Measurements from ENCODE around the gene TRIO.

Gene TRIO

GRCh38 chr5:14155739-14156138 lies 12.6 kb downstream of the TRIO start:
- Mint-ChIP-seq H3K27me3 (peaks cover 10 to 31% of the 10 kb centered on the region in 2 donors), H3K36me3 (ENCODE audit: insufficient read depth) (no peaks in the 10 kb centered on the region), H3K4me3 (no peak overlapping the region), H3K9me3 (no peaks in the 10 kb centered on the region), H3K27ac (no peak overlapping the region), H3K4me1 (ENCODE audit: low read depth in 2 of 2) (peaks cover 0 to 4% of the 10 kb centered on the region in 2 donors)
- ATAC-seq (replicated peaks) (no peak), DNase-seq (no peak)

GRCh38 chr5:14156290-14156649 lies 13.1 kb downstream of the TRIO start:
- H3K27me3 Mint-ChIP-seq, result peaks cover 8 to 28% of the 10 kb centered on the region in 2 donors
- no peak overlapping the region for H3K27ac Mint-ChIP-seq
- H3K4me3 Mint-ChIP-seq, result no peak overlapping the region
- no peaks in the 10 kb centered on the region for H3K36me3 Mint-ChIP-seq (ENCODE audit: insufficient read depth)
- DNase-seq, result no peak
- peaks cover 0 to 3% of the 10 kb centered on the region in 2 donors for H3K4me1 Mint-ChIP-seq (ENCODE audit: low read depth in 2 of 2)
- no peak for ATAC-seq (replicated peaks)
- H3K9me3 Mint-ChIP-seq, result no peaks in the 10 kb centered on the region

- Mint-ChIP-seq H3K27me3 (peaks cover 4 to 25% of the 10 kb centered on the region in 2 donors), H3K9me3 (no peaks in the 10 kb centered on the region), H3K27ac (no peak overlapping the region), H3K36me3 (ENCODE audit: insufficient read depth) (no peaks in the 10 kb centered on the region), H3K4me1 (ENCODE audit: low read depth in 2 of 2) (no peaks in the 10 kb centered on the region), H3K4me3 (no peak overlapping the region)
- ATAC-seq (replicated peaks), result no peak
- no peak for DNase-seq
Measured at GRCh38 chr5:14156650-14157492, 13.7 kb downstream of the TRIO start.

DNA sequence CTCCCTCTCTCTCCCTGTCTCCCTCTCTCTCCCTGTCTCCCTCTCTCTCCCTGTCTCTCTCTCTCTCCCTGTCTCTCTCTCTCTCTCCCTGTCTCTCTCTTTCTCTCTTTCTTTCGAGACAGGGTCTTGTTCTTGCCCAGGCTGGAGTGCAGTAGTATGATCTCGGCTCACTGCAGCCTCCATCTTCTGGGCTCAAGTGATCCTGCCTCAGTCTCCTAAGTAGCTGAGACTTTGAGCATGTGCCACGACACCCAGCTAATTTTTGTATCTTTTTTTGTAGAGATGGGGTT lies 14.3 kb downstream of the TRIO start:
- Mint-ChIP-seq H3K9me3 (no peaks in the 10 kb centered on the region), H3K36me3 (ENCODE audit: insufficient read depth) (no peaks in the 10 kb centered on the region), H3K4me3 (no peak overlapping the region), H3K27me3 (peaks cover 4 to 20% of the 10 kb centered on the region in 2 donors), H3K27ac (no peak overlapping the region), H3K4me1 (ENCODE audit: low read depth in 2 of 2) (no peaks in the 10 kb centered on the region)
- ATAC-seq (replicated peaks), result no peak
- no peak for DNase-seq

- Mint-ChIP-seq H3K36me3 (ENCODE audit: insufficient read depth) (no peaks in the 10 kb centered on the region), H3K4me3 (no peak overlapping the region), H3K27ac (no peak overlapping the region), H3K9me3 (no peaks in the 10 kb centered on the region), H3K27me3 (peaks cover 0 to 3% of the 10 kb centered on the region in 2 donors), H3K4me1 (ENCODE audit: low read depth in 2 of 2) (no peaks in the 10 kb centered on the region)
- ATAC-seq (replicated peaks), result no peak
- no peak for DNase-seq
Measured at GRCh38 chr5:14158890-14159666, 15.9 kb downstream of the TRIO start.

DNA sequence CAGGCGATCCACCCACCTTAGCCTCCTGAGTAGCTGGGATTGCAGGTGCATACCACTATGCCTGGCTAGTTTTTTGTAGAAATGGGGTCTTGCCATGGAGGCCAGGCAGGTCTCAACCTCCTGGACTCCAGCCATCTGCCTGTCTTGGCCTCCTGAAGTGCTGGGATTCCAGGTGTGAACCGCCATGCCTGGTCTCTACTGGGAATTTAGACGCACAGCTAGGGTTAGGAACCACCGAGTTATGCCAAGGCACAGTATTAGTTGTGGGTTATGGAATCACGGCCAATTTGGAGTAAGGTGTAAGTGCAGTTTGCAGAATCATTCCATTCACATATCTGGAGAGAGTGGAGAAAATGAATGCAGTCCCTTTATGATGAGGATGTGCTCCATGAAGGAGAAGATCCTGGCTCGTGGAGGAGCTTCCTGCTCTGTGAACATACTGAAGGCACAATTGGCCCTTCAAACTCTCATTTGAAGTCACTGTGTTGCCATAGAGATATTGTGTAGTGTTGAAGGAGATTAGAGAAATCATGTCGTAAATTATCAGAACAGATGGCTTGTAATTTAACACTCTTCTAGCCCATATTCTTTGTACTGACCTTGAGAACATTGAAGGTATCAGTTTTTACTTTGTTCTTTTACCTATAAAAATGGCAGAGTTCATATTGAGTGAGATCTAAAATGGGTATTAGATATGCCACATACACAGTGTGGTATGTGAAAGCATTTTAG lies 18.8 kb downstream of the TRIO start:
- ATAC-seq (replicated peaks), result no peak
- Mint-ChIP-seq H3K4me3 (no peak overlapping the region), H3K36me3 (ENCODE audit: insufficient read depth) (no peaks in the 10 kb centered on the region), H3K4me1 (ENCODE audit: low read depth in 2 of 2) (no peaks in the 10 kb centered on the region), H3K9me3 (peaks cover 0 to 3% of the 10 kb centered on the region in 2 donors), H3K27ac (no peak overlapping the region), H3K27me3 (peaks cover 0 to 8% of the 10 kb centered on the region in 2 donors)
- no peak for DNase-seq

GRCh38 chr5:14164164-14165163 lies 21.3 kb downstream of the TRIO start:
- peaks cover 0 to 3% of the 10 kb centered on the region in 2 donors for H3K9me3 Mint-ChIP-seq
- H3K27ac Mint-ChIP-seq, result no peak overlapping the region
- no peak overlapping the region for H3K4me3 Mint-ChIP-seq
- ATAC-seq (replicated peaks) (no peak), DNase-seq (no peak)
- H3K36me3 Mint-ChIP-seq (ENCODE audit: insufficient read depth), result no peaks in the 10 kb centered on the region
- H3K4me1 Mint-ChIP-seq (ENCODE audit: low read depth in 2 of 2), result peaks cover 4% of the 10 kb centered on the region in 2 donors
- peaks cover 0 to 18% of the 10 kb centered on the region in 2 donors for H3K27me3 Mint-ChIP-seq

GRCh38 chr5:14165375-14166106 lies 22.4 kb downstream of the TRIO start:
- H3K27me3 Mint-ChIP-seq, result peaks cover 0 to 24% of the 10 kb centered on the region in 2 donors
- no peak for ATAC-seq (replicated peaks)

GRCh38 chr5:14166437-14166836 lies 23.3 kb downstream of the TRIO start:
- no peak for DNase-seq
- Mint-ChIP-seq H3K27me3 (peaks cover 0 to 24% of the 10 kb centered on the region in 2 donors), H3K27ac (peak overlapping the region in 1 of 2 donors; percentile 71), H3K4me3 (no peak overlapping the region), H3K36me3 (ENCODE audit: insufficient read depth) (no peaks in the 10 kb centered on the region), H3K4me1 (ENCODE audit: low read depth in 2 of 2) (peaks cover 4% of the 10 kb centered on the region in 2 donors), H3K9me3 (peaks cover 0 to 3% of the 10 kb centered on the region in 2 donors)
- no peak for ATAC-seq (replicated peaks)

More at GRCh38 chr5:14165375-14166106, 22.4 kb downstream of the TRIO start:
- peaks cover 4% of the 10 kb centered on the region in 2 donors for H3K4me1 Mint-ChIP-seq (ENCODE audit: low read depth in 2 of 2)
- DNase-seq, result no peak
- H3K36me3 Mint-ChIP-seq (ENCODE audit: insufficient read depth), result no peaks in the 10 kb centered on the region
- H3K9me3 Mint-ChIP-seq, result peaks cover 0 to 3% of the 10 kb centered on the region in 2 donors
- peak overlapping the region in 1 of 2 donors; percentile 23 for H3K27ac Mint-ChIP-seq
- H3K4me3 Mint-ChIP-seq, result no peak overlapping the region

GRCh38 chr5:14167211-14167845 lies 24.2 kb downstream of the TRIO start:
- Mint-ChIP-seq H3K36me3 (ENCODE audit: insufficient read depth) (no peaks in the 10 kb centered on the region), H3K27me3 (peaks cover 0 to 28% of the 10 kb centered on the region in 2 donors), H3K27ac (peak overlapping the region in 1 of 2 donors; percentile 71), H3K9me3 (peaks cover 0 to 3% of the 10 kb centered on the region in 2 donors), H3K4me3 (no peak overlapping the region), H3K4me1 (ENCODE audit: low read depth in 2 of 2) (peaks cover 4 to 5% of the 10 kb centered on the region in 2 donors)
- DNase-seq (no peak), ATAC-seq (replicated peaks) (no peak)

DNA sequence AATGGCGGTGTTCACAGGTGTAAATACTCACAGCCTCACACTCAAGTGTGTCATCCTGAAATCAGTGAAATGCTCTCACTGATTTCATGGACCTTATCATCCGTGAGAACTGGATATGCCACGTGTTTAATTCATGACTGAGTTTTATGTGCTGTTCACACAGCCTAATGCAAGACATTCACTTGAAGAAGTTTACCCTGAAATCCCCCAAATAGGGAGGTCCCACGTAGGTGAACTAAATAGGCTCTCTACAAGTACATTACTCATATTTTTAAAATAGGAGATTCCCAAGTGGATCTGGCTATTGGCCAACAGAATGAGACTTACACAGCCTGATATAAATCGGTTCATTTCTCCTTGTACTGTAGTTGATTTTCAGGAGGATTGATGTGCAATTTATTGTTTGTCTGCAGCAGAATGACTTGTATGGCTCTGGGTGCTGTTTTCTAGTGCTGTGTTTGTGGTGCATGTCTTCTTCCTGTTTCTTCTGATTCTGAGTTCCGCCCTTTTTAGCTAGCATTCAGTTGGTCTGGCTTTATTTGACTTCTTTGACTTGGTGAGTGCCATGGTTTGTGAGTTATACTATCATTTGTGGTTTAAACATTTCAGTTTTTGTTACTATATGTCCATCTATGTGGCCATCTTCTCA lies 25.1 kb downstream of the TRIO start:
- H3K36me3 Mint-ChIP-seq (ENCODE audit: insufficient read depth), result no peaks in the 10 kb centered on the region
- DNase-seq (no peak), ATAC-seq (replicated peaks) (no peak)
- no peak overlapping the region for H3K27ac Mint-ChIP-seq
- peak overlapping the region in 1 of 2 donors; percentile 5 for H3K4me3 Mint-ChIP-seq
- peaks cover 0 to 3% of the 10 kb centered on the region in 2 donors for H3K9me3 Mint-ChIP-seq
- peaks cover 0 to 36% of the 10 kb centered on the region in 2 donors for H3K27me3 Mint-ChIP-seq
- H3K4me1 Mint-ChIP-seq (ENCODE audit: low read depth in 2 of 2), result peaks cover 4 to 5% of the 10 kb centered on the region in 2 donors

Measured in effector memory CD8-positive, alpha-beta T cell (primary cell).